HK-2 (cell line): ENCODE data around the gene CLEC16A.
"Not testable (repeated sequence)": the region's sequence is repeated elsewhere in the genome, so short reads cannot be mapped to it uniquely, and the experiment has no call there.

Experiments
- DNase-seq: peaks from one replicate; pipeline ENCODE4 v3.0.0-alpha.2; 2018; ENCODE audit not compliant: unreplicated experiment

Gene CLEC16A

GRCh38 chr16:11099672-11100205, 155.4 kb downstream of the CLEC16A start:
- no peak for DNase-seq

- no peak for DNase-seq
These were observed 155.9 kb downstream of the CLEC16A start for GRCh38 chr16:11100239-11100750.

- DNase-seq = no peak
These were observed 156.9 kb downstream of the CLEC16A start for GRCh38 chr16:11101283-11101682.

- no peak for DNase-seq
These were observed 157.5 kb downstream of the CLEC16A start for GRCh38 chr16:11101695-11102522.

- DNase-seq = no peak
These were observed 158.1 kb downstream of the CLEC16A start for GRCh38 chr16:11102523-11102898.

GRCh38 chr16:11103301-11103700, 158.9 kb downstream of the CLEC16A start:
- DNase-seq = not testable (repeated sequence)

GRCh38 chr16:11104168-11105037, 160.0 kb downstream of the CLEC16A start:
- no peak for DNase-seq

GRCh38 chr16:11105038-11105903, 160.9 kb downstream of the CLEC16A start:
- DNase-seq = no peak

- no peak for DNase-seq
These were observed 162.4 kb downstream of the CLEC16A start for GRCh38 chr16:11106726-11107125.

- no peak for DNase-seq
These were observed 163.6 kb downstream of the CLEC16A start for GRCh38 chr16:11107780-11108465.

- DNase-seq = no peak
These were observed 164.1 kb downstream of the CLEC16A start for GRCh38 chr16:11108466-11108805.

GRCh38 chr16:11109566-11109965, 165.2 kb downstream of the CLEC16A start:
- DNase-seq = no peak

- DNase-seq = no peak
These were observed 166.8 kb downstream of the CLEC16A start for GRCh38 chr16:11111150-11111549.

GRCh38 chr16:11111856-11112634, 167.7 kb downstream of the CLEC16A start:
- DNase-seq = no peak

- DNase-seq = no peak
These were observed 168.5 kb downstream of the CLEC16A start for GRCh38 chr16:11112723-11113348.

- DNase-seq = no peak
These were observed 170.2 kb downstream of the CLEC16A start for GRCh38 chr16:11114366-11115164.

- DNase-seq = no peak
These were observed 173.3 kb downstream of the CLEC16A start for GRCh38 chr16:11117576-11118211.

- no peak for DNase-seq
These were observed 174.1 kb downstream of the CLEC16A start for GRCh38 chr16:11118479-11118878.
